Kidney glomerular epithelial cell (primary cell): Measurements from ENCODE around the gene SCAMP5.
A peak's percentile ranks its signal among the peaks of the same experiment; 100 is the strongest.

Experiments
- DNase-seq: peaks from one replicate; lab custom pipeline; 2025; lab: John Stamatoyannopoulos, UW

SCAMP5 gene, protein sequence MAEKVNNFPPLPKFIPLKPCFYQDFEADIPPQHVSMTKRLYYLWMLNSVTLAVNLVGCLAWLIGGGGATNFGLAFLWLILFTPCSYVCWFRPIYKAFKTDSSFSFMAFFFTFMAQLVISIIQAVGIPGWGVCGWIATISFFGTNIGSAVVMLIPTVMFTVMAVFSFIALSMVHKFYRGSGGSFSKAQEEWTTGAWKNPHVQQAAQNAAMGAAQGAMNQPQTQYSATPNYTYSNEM

DNA sequence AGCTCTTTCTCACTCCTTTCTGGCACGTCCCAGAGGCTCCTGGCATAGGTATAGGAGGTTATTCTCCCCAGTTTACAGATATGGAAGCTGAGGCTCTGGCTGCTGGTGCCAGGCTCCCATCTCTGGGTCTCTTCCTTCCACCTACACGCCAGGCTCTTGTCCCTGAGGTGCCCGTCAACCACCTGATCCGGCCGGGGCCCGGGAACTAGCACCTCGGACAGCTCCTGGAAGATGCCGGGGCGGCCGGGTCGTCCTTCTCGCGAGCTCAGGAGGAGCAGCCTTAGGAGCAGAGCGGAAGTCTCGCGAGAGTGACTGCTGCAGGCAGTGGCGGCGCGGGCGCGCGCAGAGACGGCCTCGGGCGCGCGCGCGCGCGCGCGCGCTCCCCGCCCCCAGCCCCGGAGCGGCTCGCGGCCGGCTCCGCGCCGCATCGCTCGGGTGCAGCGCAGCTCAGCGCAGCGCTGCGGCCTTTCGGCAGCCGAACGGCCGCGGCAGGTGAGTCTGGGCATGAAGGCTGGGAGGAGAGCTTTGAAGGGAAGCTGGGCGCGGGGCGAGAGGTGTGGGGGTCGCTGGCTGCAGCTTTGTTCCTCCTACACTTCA, at the start of gene SCAMP5:
Gene SCAMP5, plus strand, starts transcription at position 382 of the 597 bp plus-strand sequence. CDS start 16,277 bp downstream, outside the sequence.
- peak; percentile 74 for DNase-seq

DNA sequence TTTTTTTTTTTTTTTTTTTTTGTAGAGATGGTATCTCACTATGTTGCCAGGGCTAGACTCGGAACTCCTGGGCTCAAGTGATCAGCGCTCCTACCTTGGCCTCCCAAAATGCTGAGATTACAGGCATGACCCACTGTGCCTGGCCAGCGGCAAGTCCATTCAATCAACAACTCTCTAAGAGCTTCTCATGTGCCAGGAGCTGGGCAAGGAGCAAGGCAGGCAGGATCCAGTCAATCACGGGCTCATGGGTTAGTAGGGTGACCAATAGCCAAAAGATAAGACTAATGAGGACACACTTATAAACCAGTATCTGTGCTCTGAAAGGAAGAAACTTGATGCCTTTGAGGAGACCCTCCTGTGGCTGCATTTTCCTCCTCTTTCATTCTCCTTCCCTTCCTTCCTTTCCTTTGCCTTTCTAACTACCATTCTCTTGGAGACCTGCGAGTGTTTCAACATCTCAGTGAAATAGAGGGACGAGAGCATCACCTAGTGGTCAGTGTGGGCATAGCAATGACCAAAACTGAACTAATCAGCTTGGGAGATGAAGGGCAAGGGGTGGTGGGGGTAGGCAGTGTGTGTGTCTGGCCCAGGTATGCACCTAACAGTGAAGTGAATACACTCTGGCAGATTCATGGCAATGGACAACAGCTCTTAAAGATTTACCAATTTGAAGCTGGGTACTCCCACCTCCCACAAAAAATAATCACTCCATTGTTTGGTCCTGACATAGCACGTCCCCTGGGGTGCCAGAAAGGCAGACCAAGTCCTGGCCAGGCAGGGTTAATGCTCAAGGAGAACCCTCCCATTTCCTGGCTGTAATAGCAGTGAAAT, 45.1 kb upstream of the SCAMP5 start:
- DNase-seq, result peak; percentile 61

DNA sequence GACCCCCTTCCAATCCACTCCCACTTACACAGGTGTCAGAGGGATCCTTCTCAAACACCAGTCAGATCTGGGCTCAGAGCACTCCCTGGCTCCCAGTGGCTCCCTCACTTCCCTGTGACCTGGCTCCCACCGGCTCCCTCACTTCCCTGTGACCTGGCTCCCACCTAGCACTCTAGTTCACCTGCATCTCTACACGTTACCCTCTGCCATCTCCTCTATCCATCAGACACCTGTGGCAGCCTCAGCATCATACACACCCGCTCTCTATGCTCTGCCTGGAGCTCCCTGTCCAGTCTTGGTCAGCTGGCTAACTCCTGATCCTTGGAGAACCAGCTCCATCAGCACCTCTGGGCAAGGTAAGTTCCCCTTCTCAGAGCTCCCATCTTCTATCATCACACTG, 44.4 kb upstream of the SCAMP5 start:
- DNase-seq, result no peak

DNA sequence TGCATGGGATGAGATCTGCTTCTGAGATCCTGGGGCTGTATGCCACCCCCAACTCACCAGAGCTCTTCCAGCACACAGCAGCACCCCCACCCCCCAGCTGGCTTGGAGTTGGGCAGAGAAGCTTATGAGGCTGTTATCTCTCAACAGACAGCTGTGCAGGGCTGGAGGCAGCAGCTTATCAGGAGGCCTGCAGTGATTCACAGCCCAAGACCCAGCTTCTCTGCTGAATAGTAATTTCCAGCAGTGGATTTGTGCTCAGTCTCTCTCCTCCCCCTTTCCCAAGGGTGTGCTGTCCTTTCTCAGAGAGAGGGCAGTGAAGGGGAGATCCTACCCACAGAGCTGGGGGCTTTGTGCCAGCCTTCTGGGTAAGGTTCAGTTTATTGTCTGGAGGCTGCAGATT, 40.8 kb upstream of the SCAMP5 start:
- DNase-seq, result peak; percentile 10

DNA sequence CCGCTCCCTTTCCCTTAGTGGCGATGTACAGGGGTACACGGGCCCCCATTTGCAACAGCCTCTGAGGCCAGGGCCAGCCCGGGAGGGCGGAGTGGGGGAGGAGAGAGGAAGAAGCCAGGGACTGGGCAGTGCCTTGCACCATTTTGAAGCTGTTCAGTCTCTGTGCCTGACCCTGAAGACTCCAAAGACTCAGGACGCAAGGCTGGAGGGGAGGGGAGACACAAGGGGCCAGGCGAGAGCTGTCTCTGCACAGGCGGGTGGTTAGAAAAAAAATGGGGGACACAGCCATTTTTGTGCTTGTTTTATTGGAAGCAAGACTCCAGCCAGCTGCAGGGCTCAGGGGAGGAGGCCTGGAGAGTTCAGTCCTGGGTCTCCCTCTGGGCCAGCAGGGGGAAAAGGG, 40.3 kb upstream of the SCAMP5 start:
- no peak for DNase-seq

DNA sequence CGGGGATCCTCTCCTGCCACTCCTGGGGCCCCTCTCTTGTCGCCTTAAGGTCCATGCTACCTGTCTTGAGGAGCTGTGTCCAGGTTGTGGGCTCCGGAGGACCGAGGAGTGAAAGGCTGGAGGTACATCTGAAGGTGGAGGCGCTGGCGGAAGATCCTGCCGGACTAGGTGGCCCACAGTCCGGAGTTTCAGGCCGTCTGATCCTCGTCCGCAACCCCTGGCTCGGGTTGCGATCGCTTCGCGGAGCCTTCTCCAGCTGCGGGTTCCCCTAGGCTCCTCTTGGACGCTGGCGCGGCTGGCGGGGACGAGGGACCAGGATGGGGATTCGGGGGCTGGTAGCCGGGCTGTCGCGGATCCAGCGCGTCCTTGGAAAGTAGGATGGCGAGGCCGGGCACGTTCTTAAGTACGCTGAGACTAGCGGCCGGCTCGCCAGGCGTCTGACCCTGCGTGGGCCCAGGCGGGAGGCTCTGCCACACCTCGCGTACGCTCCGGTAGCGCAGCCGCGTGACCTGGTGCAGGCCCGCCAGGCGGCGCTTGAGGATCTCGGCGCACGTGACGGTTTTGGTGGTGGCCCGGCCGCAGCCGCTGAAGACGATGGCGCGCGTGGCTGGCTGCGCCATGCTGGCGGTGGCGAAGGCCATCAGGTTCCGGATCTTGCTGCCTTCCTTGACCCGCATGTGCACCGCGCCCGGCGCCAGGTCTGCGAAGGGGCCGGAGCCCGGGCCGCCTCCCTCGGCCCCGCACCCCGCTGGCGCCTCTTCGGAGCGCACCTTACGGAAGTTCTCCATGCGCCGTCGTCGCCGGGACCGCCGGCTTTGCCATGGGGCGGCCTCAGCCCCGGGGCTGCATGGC, 39.3 kb upstream of the SCAMP5 start:
- no peak for DNase-seq

DNA sequence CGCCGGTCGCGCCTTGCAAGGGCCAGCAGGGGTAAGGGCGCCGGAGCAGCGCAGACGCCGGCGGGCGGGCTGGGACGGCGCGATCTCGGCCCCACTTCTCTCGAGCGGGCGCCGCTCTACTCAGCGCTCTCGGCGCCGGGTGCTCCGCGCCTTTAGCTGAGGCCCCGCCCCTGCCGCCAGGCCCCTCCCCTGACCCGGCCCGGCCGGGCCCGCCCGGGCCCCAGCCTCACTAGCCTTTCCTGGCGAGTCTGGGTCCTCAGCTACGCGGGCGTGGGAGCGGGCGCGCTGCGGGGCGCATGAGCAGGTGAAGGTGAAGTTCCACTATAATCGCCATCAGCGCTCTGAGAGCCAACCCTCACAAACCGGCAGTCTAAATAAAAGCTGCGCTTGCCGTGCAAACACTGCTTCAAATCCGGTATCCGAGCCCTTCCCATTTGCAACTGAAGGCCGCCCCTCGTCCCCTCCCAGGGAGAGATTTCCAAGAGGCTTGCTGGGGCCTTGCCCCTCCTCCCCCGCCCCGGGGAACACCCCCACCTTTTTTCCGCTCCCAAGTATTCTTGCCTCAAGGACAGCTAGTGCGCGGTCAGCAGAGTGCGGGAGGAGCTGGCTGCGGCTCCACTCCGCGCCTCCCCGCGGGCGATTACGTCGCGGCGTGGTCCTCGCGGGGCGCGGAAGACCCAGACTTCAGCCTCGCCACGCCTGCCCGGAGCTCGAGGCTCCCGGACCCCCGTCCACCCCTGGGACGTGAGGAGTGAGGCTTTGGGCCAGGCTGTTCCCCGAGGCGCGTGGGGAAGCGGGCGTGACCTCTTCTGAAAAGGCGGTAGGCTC, 38.5 kb upstream of the SCAMP5 start, which contains the start of gene RPP25:
Gene RPP25, minus strand, starts transcription at position 125 of the 828 bp plus-strand sequence. CDS start 189 bp downstream, outside the sequence.
- DNase-seq, result peak; percentile 23

DNA sequence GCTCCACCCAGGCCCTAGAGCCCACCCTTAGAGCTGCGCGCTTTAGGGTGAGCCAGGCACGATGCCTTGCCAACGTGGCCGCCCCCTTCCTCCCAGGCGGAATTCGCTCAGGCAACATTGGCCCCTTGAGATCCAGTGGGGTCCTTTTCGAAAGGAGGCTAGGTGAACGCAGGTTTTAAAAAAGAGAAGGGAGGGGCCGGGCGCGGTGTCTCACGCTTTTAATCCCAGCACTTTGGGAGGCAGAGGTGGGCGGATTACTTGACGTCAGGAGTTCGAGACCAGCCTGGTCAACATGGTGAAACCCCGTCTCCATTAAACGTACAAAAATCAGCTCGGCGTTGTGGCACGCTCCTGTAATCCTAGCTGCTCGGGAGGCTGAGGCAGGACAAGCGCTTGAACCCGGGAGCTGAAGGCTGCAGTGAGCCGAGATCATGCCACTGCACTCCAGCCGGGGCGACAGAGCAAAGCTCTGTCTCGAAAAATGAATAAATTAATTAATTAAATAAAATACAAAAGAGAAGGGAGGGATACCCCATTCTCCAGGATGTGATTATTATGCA, 37.8 kb upstream of the SCAMP5 start:
- DNase-seq, result no peak

DNA sequence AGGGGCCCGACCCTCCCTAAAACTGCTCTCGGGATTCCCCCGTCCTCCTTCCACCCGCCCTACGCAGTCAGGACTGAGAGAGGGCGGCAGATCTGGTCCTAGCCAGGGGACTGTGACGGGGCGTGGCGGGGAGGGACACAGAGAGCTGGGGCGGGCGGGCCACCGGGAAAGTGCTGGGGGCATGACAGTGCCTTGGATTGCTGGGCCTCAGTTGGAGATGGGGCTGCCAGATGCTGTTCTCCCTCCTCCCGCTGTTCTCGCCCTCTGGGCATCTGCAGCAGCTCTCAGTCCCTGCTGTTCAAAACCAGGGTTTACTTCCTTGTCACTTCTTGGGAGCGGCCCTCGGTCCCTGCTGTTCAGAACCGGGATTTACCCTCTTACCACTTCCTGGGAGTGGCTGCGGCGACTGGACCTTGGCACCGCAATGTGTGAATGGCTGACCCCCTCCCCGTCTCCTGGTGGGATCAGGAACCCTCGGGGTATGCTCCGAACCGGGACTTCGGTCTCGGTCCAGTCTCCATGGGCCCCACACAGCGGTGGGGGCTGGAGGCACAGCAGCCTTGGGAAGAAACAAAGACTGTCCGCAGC, 36.9 kb upstream of the SCAMP5 start:
- peak; percentile 1 for DNase-seq

DNA sequence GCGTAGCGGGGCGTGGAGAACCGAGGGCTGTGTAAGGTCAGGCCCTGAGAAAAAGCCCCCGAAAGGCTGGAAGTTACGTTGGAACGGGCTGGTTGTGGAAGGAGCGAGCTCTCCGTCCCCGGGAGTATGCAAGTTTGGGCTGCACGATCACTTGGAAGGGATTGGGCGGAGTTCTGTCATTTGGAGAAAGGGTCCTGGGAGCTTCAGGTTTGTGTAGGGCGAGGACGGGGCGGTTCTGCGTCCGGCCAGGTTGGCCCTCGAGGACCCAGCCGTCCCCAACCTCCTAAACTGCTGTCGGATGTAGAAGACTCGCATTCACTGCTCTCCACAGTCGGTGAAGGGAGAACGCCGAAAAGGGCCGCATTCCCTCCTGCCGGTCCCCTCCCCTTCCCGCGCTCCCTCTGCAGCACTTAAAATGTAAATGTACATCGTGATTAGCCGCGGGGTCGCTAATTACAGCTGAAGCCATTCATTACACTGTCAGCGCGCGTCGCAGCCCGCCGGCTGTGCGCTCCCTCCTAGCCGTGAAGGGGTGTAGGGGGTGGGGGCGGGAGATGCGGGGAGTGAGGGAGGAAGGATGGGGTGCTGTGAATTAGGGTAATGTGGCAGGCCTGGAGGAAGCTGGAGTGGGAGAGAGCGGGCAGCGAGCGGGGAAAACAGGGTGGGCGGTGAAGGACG, 36.3 kb upstream of the SCAMP5 start:
- DNase-seq, result no peak

DNA sequence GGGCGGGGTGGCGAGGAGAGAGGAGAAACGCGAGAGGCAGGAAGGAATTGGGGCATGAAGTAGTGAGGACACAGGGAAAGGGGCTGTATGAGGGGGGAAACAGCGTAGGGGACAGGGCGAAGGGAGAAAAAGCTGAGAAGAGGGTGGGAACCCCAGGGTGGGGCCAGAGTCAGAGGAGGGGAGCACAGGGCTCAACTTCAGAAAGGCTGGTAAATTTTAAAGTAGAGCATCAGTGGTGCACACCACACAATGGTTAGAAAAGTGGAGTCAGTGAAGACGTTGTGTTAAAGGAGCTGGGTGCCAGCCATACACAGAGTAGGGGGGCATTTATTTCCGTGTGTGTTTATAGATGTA, 35.8 kb upstream of the SCAMP5 start:
- DNase-seq, result no peak

DNA sequence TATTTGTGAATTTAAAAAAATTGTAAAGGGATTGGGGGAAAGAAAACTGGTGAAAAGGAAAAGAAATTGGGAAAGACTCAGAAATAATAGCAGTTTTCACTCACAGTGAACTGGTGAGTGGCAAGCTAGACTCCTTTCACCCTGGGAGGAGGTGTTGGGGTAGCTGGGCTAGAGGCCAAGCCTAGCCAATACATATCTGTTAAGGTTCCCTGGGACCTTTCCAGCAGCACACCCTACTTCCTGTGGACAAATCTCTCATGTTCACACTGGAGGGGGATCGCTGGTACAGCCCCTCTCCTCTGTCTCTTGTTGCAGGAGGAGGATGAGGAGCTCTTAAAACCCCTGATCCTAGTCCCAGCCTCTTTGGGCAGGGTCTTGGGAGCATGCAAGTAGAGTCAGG, 35.1 kb upstream of the SCAMP5 start:
- no peak for DNase-seq

DNA sequence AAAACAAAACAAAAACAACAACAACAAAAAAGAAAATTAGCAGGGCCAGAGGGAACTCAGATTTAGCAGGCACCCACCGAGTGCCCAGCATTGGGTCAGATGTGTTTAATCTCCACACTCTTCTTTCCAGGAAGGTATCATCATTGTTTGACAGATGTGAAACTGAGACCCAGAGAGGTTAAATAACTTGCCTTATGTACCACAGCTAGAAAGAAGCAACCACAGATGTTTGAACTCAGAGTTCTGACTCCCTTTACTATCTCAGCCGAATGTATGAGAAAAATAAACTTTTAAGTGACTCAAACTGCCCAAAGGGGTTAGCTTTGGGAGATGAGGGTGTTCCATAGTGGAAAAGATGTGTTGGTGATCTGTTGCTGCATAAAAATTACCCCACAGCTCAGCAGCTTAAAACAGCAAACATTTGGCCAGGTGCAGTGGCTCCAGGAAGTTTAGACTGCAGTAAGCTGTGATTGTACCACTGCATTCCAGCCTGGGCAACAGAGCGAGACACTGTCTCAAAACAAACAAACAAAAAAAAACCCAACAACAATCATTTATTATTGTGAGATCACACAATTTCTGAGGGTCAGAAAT, 34.3 kb upstream of the SCAMP5 start:
- DNase-seq, result no peak

DNA sequence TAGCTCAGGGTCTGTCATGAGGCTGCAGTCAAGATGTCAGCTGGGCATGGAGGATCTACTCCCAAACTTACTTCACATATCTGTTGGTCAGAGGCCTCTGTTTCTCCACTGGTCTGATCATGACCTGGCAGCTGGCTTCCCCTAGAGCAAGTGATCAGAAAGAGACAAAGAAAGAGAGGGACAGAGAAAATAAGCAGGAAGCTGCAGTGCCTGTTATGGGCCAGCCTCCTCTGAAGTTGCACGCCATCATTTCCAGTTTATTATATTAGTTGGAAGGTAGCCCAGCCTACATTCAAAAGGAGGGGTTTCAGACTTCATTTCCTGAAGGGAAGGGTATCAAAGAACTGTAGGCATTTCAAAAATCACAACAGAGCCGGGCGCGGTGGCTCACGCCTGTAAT, 33.7 kb upstream of the SCAMP5 start:
- DNase-seq, result no peak

DNA sequence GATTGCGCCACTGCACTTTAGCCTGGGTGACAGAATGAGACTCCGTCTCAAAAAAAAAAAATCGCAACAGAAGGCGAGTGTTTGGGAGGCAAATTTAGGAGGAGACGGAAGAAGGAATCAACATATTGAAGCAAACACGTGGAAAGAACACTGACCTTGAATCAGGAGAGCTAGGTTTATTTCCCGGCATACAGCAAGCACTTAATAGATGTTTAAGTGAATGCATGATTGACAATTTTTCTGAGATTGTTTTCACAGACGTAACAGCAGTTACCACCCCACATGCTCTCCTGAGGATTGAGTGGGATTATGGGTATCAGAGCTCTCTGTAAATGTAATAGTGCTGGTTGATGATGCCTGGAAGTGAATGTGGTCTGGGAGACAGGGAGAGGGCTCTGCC, 33.1 kb upstream of the SCAMP5 start:
- no peak for DNase-seq

DNA sequence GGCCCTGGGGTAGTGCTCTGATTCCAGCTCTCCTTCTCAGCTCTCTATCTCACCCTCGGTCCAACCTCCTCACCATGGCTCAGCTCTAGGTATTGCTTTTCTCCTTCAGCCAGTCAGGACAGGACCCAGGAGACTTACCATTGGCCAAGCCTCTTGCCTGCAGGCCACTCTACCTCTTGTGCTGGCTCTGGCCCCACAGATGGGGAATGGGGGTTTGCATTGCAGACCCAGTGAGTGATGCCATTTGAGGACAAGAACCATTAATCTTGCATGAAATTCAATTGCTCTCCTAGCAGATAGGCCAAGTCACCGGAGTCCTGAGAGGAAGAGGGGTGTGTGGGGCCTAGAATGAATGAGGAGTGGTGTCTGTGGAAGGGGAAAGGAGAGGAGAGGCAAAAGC, 32.7 kb upstream of the SCAMP5 start:
- no peak for DNase-seq

DNA sequence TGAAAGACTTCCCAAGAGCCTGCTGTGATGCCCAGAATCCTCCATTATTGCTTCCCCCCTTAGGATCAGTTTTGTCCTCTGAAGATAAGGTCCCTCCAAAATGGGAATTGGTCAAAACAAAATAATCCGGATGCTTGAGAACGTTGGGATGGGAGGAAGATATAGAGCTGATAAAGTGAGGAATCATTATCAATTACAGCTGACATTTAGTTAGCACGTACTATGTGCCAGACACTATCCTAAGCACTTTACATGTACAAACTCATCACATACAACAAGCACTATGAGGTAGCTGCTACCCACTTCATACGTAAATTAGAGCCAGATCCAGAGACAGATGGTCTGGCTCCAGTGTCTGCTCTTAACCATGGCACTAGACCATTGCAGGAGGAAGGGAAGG, 32.1 kb upstream of the SCAMP5 start:
- no peak for DNase-seq

DNA sequence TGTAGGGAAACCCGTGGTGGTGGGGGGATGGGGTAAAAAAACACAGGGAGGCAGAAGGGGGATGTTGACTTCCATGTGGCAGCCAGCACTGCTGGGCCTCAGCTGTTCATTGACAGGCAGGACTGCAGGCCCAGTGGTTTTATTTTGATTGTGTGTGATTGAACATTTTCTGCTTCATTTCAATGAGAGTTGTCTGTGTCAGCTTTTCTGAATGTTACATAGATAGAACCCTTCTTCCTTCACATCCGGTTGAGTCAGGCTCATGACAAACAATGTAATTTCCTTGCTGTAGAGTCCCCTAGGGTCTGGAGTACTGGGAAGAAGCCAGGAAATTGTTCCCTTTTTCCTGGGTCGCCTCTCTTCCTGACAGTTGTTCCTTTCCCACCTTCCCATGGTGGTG, 30.6 kb upstream of the SCAMP5 start:
- peak; percentile 4 for DNase-seq

DNA sequence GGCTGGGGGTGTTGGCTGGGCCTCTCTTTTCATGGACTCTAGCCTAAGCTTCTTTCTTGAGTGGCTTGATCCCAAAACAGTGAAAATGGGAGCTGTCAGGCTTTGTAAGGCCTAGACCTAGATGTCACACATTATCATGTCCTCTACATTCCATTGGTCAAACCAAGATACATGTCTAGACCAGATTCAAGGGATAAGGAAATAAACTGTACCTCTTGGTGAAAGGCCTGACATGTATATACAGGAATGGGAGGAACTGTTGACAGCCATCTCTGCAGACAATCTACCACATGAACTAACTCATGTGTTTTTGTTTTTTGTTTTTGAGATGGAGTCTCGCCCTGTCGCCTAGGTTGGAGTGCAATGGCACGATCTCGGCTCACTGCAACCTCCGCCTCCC, 27.7 kb upstream of the SCAMP5 start:
- no peak for DNase-seq

DNA sequence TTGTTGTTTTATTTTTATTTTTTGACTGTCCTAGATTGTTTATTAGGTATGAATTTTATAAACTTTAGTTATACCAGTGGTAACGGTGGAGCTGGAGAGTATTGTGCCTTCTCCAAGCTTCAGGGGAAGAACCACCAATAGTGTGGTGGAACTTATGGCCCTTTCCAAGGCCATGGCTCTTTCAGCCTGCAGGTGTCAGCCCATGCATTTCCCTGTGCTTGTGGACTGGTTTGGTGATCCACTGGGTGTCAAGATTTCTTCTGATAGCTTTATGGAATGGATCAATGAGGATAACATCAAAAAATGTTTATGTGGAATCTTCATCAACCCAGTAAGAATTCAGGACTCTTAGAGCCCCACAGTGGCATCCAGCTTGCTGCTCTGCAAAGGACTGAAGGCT, 19.2 kb upstream of the SCAMP5 start:
- no peak for DNase-seq
